HG03571 (cell line): ENCODE data around the gene NISCH.

Experiments used
- ATAC-seq: cut with Tn5 transposase; IDR thresholded peaks from one replicate; pipeline ENCODE4 v1.9.1; 2021; ENCODE audit not compliant: unreplicated experiment

NISCH gene

GRCh38 chr3:52455283-52456168, at the start of gene NISCH:
Gene NISCH, plus strand, starts transcription at chr3:52455604. Its CDS starts 38 bp downstream, at chr3:52455642.
- ATAC-seq, result peak; percentile 78

GRCh38 chr3:52406231-52406661, 49.2 kb upstream of the NISCH start:
- ATAC-seq, result no peak

GRCh38 chr3:52406791-52407510, 48.5 kb upstream of the NISCH start:
- ATAC-seq, result no peak

- ATAC-seq, result no peak
Observed at GRCh38 chr3:52407779-52408178, 47.6 kb upstream of the NISCH start.

- ATAC-seq, result no peak
Observed at GRCh38 chr3:52408466-52408865, 46.9 kb upstream of the NISCH start.

- no peak for ATAC-seq
Observed at GRCh38 chr3:52415800-52416199, 39.6 kb upstream of the NISCH start.

GRCh38 chr3:52420388-52420787, 35.0 kb upstream of the NISCH start:
- ATAC-seq, result no peak

GRCh38 chr3:52422669-52423068, 32.7 kb upstream of the NISCH start:
- ATAC-seq, result no peak

- no peak for ATAC-seq
Observed at GRCh38 chr3:52423173-52423572, 32.2 kb upstream of the NISCH start.

- no peak for ATAC-seq
Observed at GRCh38 chr3:52428151-52429005, 27.0 kb upstream of the NISCH start.

GRCh38 chr3:52429031-52429430, 26.4 kb upstream of the NISCH start:
- no peak for ATAC-seq

- ATAC-seq, result no peak
Observed at GRCh38 chr3:52429779-52430415, 25.5 kb upstream of the NISCH start.

- ATAC-seq, result no peak
Observed at GRCh38 chr3:52430416-52430810, 25.0 kb upstream of the NISCH start.

GRCh38 chr3:52431459-52432223, 23.8 kb upstream of the NISCH start:
- ATAC-seq, result no peak

GRCh38 chr3:52432225-52432624, 23.2 kb upstream of the NISCH start:
- ATAC-seq, result no peak

GRCh38 chr3:52432691-52433141, 22.7 kb upstream of the NISCH start:
- no peak for ATAC-seq

- ATAC-seq, result no peak
Observed at GRCh38 chr3:52433328-52433995, 21.9 kb upstream of the NISCH start.

- no peak for ATAC-seq
Observed at GRCh38 chr3:52433996-52434479, 21.4 kb upstream of the NISCH start.

GRCh38 chr3:52434491-52435115, 20.8 kb upstream of the NISCH start:
- no peak for ATAC-seq
